ENCODE results near the gene FRY.

FRY gene

DNA sequence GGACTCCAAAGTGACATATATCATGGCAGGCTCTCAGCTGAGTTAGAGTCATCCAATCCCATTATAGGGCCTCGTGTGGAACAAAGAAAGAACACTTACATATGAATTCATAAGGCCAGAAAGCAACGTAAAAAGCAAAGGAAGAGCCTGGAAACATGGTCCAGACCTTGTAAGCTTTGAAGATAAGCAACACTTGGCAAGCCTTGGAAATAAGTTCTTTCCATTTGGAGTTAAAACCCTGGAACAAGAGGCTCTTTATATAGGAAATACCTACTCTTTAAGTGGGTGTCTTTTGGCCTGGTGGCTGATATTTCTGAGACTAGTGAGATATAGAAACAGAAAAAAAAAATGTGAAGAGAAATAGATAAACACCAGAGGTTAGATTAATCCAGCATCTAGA is 234.2 kb downstream of the FRY start:
- no peaks in the 10 kb centered on the region for H3K9me3 ChIP-seq (ENCODE audit: severe bottlenecking)
- no peak overlapping the region for H3K27ac ChIP-seq
- TF ChIP-seq, protein P1, sequence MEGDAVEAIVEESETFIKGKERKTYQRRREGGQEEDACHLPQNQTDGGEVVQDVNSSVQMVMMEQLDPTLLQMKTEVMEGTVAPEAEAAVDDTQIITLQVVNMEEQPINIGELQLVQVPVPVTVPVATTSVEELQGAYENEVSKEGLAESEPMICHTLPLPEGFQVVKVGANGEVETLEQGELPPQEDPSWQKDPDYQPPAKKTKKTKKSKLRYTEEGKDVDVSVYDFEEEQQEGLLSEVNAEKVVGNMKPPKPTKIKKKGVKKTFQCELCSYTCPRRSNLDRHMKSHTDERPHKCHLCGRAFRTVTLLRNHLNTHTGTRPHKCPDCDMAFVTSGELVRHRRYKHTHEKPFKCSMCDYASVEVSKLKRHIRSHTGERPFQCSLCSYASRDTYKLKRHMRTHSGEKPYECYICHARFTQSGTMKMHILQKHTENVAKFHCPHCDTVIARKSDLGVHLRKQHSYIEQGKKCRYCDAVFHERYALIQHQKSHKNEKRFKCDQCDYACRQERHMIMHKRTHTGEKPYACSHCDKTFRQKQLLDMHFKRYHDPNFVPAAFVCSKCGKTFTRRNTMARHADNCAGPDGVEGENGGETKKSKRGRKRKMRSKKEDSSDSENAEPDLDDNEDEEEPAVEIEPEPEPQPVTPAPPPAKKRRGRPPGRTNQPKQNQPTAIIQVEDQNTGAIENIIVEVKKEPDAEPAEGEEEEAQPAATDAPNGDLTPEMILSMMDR (IDR thresholded peaks at IDR 0.05; ENCODE audit: low read depth, low read length) = no peak
- DNase-seq = no peak
- H3K4me3 ChIP-seq (ENCODE audit: low read depth, low read length) = no peak overlapping the region
- no peaks in the 10 kb centered on the region for H3K27me3 ChIP-seq (ENCODE audit: insufficient read depth, low read depth, severe bottlenecking)
- H3K36me3 ChIP-seq = peaks cover 13% of the 10 kb centered on the region

DNA sequence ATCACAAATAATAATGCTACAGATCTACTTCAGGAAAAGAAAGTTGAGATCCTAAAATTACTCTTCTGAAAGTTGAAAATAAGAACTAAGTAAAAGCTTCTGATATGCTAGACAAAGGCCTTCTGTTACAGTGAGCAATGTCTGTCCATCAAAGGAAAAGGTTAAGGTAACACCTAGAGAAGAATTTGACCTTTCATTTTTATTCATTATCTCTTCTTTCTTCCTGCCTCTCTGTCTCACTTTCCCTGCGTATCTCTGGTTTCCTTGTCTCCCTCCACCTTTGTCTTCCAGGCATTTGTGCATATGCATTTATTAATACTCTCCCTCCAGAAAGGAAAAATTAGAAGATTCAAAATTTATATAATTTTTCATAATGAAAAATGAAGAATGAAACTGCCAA is 234.6 kb downstream of the FRY start:
- Histone ChIP-seq H3K36me3 (peaks cover 17% of the 10 kb centered on the region), H3K4me3 (ENCODE audit: low read depth, low read length) (no peak overlapping the region), H3K27ac (no peak overlapping the region), H3K27me3 (ENCODE audit: insufficient read depth, low read depth, severe bottlenecking) (no peaks in the 10 kb centered on the region), H3K9me3 (ENCODE audit: severe bottlenecking) (no peaks in the 10 kb centered on the region)
- TF ChIP-seq, protein P1 (IDR thresholded peaks at IDR 0.05; ENCODE audit: low read depth, low read length) = no peak
- no peak for DNase-seq

DNA sequence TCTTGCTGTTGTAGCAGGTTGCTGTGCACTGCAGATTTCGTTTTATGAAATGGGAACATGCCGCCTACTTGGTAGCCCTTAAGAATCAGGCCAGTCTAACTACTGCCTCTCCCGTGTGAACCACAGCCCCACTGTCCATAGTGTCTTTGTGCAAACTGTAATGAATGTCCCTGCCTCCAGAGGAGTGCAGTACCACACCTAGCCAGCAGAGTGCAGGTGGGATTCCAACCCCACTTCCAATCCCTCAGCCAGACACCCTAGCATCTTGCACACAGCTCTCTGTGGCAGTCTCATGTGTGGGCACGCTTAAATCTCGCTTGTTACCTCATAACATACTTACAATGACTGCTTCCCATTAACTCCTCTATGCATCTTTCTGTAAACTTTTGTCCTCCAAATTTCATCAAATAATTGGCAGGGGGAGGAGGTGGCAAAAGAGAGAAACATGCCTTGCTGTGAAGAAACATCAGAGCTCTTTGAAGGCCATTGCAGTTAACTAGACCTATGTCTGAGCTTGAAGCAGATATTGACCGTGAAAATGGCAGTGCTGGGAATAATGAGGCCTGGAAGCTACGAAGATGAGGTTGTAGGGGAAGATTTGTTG is 236.4 kb downstream of the FRY start:
- peak; percentile 37 for DNase-seq
- TF ChIP-seq, protein P1 (IDR thresholded peaks at IDR 0.05; ENCODE audit: low read depth, low read length) = peak; percentile 89
- Histone ChIP-seq H3K27me3 (ENCODE audit: insufficient read depth, low read depth, severe bottlenecking) (no peaks in the 10 kb centered on the region), H3K9me3 (ENCODE audit: severe bottlenecking) (no peaks in the 10 kb centered on the region), H3K36me3 (peaks cover 14% of the 10 kb centered on the region), H3K4me3 (ENCODE audit: low read depth, low read length) (no peak overlapping the region), H3K27ac (no peak overlapping the region)

DNA sequence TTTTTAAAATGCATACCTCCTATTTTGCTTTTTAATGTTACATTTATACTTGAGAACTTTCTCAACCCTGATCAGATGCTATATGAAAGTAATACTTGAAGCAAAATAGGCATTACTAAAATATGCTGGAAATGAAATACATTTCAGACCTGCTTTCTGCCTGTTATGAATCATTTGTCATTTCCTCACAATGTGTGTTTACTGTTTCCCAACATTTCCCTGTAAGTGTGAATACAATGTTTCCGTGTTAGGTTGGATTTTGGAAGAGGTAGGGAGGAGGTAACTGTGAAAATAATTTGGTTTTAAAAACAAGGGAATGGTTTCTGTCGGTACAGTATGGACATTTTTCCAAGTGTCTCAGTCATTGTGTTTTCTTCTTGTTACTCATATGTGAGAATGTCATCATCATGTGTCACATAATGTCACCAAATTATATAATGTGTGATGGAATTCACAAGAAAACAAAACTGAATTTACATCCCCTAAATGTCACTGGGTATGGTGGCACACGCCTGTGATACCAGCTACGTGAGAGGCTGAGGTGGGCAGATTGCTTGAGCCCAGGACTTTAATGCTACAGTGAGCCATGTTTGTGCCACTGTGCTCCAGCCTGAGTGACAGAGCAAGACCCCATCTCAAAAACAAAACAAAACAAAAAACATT is 240.6 kb downstream of the FRY start:
- TF ChIP-seq, protein P1 (IDR thresholded peaks at IDR 0.05; ENCODE audit: low read depth, low read length) = no peak
- H3K4me3 ChIP-seq (ENCODE audit: low read depth, low read length) = no peak overlapping the region
- no peak for DNase-seq
- no peak overlapping the region for H3K27ac ChIP-seq
- no peaks in the 10 kb centered on the region for H3K27me3 ChIP-seq (ENCODE audit: insufficient read depth, low read depth, severe bottlenecking)
- peaks cover 7% of the 10 kb centered on the region for H3K36me3 ChIP-seq
- H3K9me3 ChIP-seq (ENCODE audit: severe bottlenecking) = no peaks in the 10 kb centered on the region

DNA sequence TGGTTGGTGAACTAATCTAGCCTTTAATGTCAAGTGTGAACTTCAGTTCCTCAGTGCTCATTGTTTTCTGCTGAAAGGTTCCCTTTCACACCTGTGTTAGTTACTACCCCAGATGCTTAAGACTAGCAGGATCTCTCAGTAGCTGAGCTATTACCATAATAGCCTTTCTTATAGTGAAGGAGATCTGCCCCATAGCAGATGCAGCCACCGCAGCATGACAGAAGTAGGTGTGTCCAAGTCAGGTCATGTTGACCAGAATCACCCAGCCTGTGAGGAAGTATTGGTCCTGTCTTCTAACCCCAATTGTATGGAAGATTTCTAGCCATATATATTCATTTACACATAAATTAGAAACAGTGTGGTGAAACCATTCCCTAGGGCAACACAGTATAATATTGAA is 246.3 kb downstream of the FRY start:
- Histone ChIP-seq H3K4me3 (ENCODE audit: low read depth, low read length) (no peak overlapping the region), H3K27ac (no peak overlapping the region), H3K9me3 (ENCODE audit: severe bottlenecking) (no peaks in the 10 kb centered on the region), H3K27me3 (ENCODE audit: insufficient read depth, low read depth, severe bottlenecking) (no peaks in the 10 kb centered on the region), H3K36me3 (peaks cover 6% of the 10 kb centered on the region)
- no peak for DNase-seq
- TF ChIP-seq, protein P1 (IDR thresholded peaks at IDR 0.05; ENCODE audit: low read depth, low read length) = no peak

- H3K4me3 ChIP-seq (ENCODE audit: low read depth, low read length) = no peak overlapping the region
- DNase-seq = no peak
- no peak overlapping the region for H3K27ac ChIP-seq
Observed at GRCh38 chr13:32278426-32278825, 246.9 kb downstream of the FRY start.

More at GRCh38 chr13:32278426-32278825, 246.9 kb downstream of the FRY start:
- peaks cover 6% of the 10 kb centered on the region for H3K36me3 ChIP-seq
- H3K9me3 ChIP-seq (ENCODE audit: severe bottlenecking) = no peaks in the 10 kb centered on the region
- H3K27me3 ChIP-seq (ENCODE audit: insufficient read depth, low read depth, severe bottlenecking) = no peaks in the 10 kb centered on the region
- TF ChIP-seq, protein P1 (IDR thresholded peaks at IDR 0.05; ENCODE audit: low read depth, low read length) = no peak

Measured in WERI-Rb-1 (cell line).